K562 (cell line): ENCODE data around the gene TTC8. TPM values are rescaled to one million over a fixed set of nuclear protein-coding genes. Genes with fewer than 3 reads are reported as not detected.

ENCODE experiments used
- ATAC-seq: fragments of 200-7000 bp; cut with Tn5 transposase; 3 replicates; pipeline ENCODE4 v1.9.1; 2020; ENCODE audit warnings: moderate library complexity
- BruUV-seq: library from RNA; stranded (reverse); fragments of 400-500 nt; replicated peaks from 2 replicates; lab custom pipeline; 2021; lab: Mats Ljungman, UMichigan
- CTCF ChIA-PET: fragments of 300-600 bp; formaldehyde crosslinking; extraction: SDS; loops from one replicate; lab custom pipeline; 2021; ENCODE audit warnings: low intra/inter-chr PET ratio; lab: Yijun Ruan, JAX
- POLR2A ChIA-PET: fragments of 300-600, 350-650 bp; sonication (Branson Sonifier 250); formaldehyde crosslinking; extraction: SDS; loops from one replicate; lab custom pipeline; 2021; ENCODE audit warnings: antibody characterized with exemption, inconsistent platforms; lab: Yijun Ruan, JAX
- DNase-seq, 4 experiments: peaks; one replicate each; pipeline versions ENCODE4 v3.0.0 to v3.0.0-alpha.2; 2011 to 2018; ENCODE audit warnings: low spot score in 3 of 4, mixed read lengths in 3 of 4; ENCODE audit errors: extremely low read depth in 1 of 4
- FAIRE-seq: peaks from 2 replicates; lab custom pipeline; 2011; peaks lifted over from hg19 to GRCh38; lab: Jason Lieb, UNC
- H2AFZ ChIP-seq: 2 replicates; pipeline ENCODE4 v1.6.0; 2011; ENCODE audit warnings: low read depth, low read length, control low read depth, inconsistent platforms
- H3K27ac ChIP-seq: fragments of 200-600 bp; 3 replicates; pipeline ENCODE4 v1.8.0; 2011; ENCODE audit warnings: low read depth, mild to moderate bottlenecking, control low read depth, inconsistent platforms, low read length, moderate library complexity, mixed read lengths; ENCODE audit errors: extremely low read depth
- H3K27me3 ChIP-seq, 2 experiments: fragments of 300-600 bp in 1 of 2; 2 replicates in 1 of 2; 3 replicates in 1 of 2; pipeline versions ENCODE4 v1.6.0 to v1.8.0; 2011; ENCODE audit warnings: inconsistent platforms in 2 of 2, low read length in 2 of 2, mild to moderate bottlenecking in 1 of 2, mixed read lengths in 1 of 2, moderate library complexity in 1 of 2; ENCODE audit not compliant: control insufficient read depth in 2 of 2, insufficient read depth in 2 of 2
- H3K36me3 ChIP-seq: fragments of 300-600 bp; 3 replicates; pipeline ENCODE4 v1.8.0; 2011; ENCODE audit warnings: mild to moderate bottlenecking, low read length, inconsistent platforms; ENCODE audit not compliant: control insufficient read depth, insufficient read depth
- H3K4me1 ChIP-seq, 2 experiments: fragments of 200-600 bp in 1 of 2; replicated peaks in 1 of 2; 2 replicates in 1 of 2; 3 replicates in 1 of 2; pipeline versions ENCODE4 v1.5.1 to v1.8.0; 2011; ENCODE audit warnings: inconsistent platforms in 2 of 2, low read length in 2 of 2, mild to moderate bottlenecking in 1 of 2, mixed read lengths in 1 of 2, moderate library complexity in 1 of 2; ENCODE audit not compliant: control insufficient read depth in 2 of 2, insufficient read depth in 2 of 2
- H3K4me2 ChIP-seq: 2 replicates; pipeline ENCODE4 v1.6.1; 2011; ENCODE audit warnings: low read length, control low read depth, inconsistent platforms, mixed read lengths; ENCODE audit not compliant: insufficient read depth
- H3K4me3 ChIP-seq: fragments of 200-600 bp; sonication (generic), shearing (Covaris generic); 2 replicates; pipeline ENCODE4 v1.5.1; 2016; ENCODE audit warnings: control low read depth, inconsistent platforms
- H3K79me2 ChIP-seq: fragments of 200-600 bp; 3 replicates; pipeline ENCODE4 v1.8.0; 2011; ENCODE audit warnings: low read length, inconsistent platforms; ENCODE audit not compliant: control insufficient read depth, insufficient read depth
- H3K9ac ChIP-seq, 2 experiments: 2 replicates each; pipeline versions ENCODE4 v1.6.0 to v1.6.1; 2011; ENCODE audit warnings: low read depth in 2 of 2, low read length in 2 of 2, control low read depth in 1 of 2, inconsistent platforms in 1 of 2, mild to moderate bottlenecking in 1 of 2, mixed read lengths in 1 of 2; ENCODE audit not compliant: insufficient read depth in 1 of 2
- H3K9me1 ChIP-seq: one replicate; pipeline ENCODE4 v1.6.0; 2011; ENCODE audit warnings: inconsistent platforms, mild to moderate bottlenecking, low read length, moderate library complexity; ENCODE audit not compliant: control insufficient read depth, insufficient read depth
- H3K9me3 ChIP-seq: replicated peaks from 2 replicates; pipeline ENCODE4 v1.5.1; 2011; ENCODE audit warnings: low read depth, low read length, inconsistent platforms; ENCODE audit not compliant: control insufficient read depth, insufficient read depth
- H4K20me1 ChIP-seq: replicated peaks from 2 replicates; pipeline ENCODE4 v1.6.1; 2011; ENCODE audit warnings: low read length, inconsistent platforms, mixed read lengths; ENCODE audit not compliant: control insufficient read depth, insufficient read depth
- CCNT2 ChIP-seq: IDR thresholded peaks from 2 replicates; pipeline ENCODE4 v1.6.1; 2011; ENCODE audit warnings: borderline replicate concordance, low read depth, mild to moderate bottlenecking, moderate library complexity, mixed read lengths, low read length; ENCODE audit not compliant: insufficient read length; ENCODE audit errors: extremely low read depth
- KDM1A ChIP-seq, 2 experiments: fragments of 450-650 bp; IDR thresholded peaks; 2 replicates each; pipeline ENCODE4 v1.6.1; 2016; ENCODE audit warnings: mild to moderate bottlenecking in 2 of 2
- SRSF7 ChIP-seq: fragments of 200-400 bp; formaldehyde crosslinking; optimal IDR thresholded peaks from 2 replicates; pipeline ENCODE3; 2017; ENCODE audit warnings: mild to moderate bottlenecking, low read depth, low read length
- TCF7 ChIP-seq: sonication (generic); IDR thresholded peaks from 2 replicates; pipeline ENCODE4 v1.6.1; 2016; ENCODE audit warnings: antibody characterized with exemption, borderline replicate concordance
- ZNF717 ChIP-seq: fragments of 250-450 bp; sonication (Bioruptor Pico); IDR thresholded peaks from 2 replicates; pipeline ENCODE4 v1.5.0; 2021
- WGBS: fragments of 100-300 bp; shearing (Covaris generic); methylation state at CpG from one replicate; pipeline ENCODE4 v1.1.6; 2016; ENCODE audit warnings: low coverage, mixed read lengths; ENCODE audit not compliant: insufficient coverage; ENCODE audit errors: missing lambda C conversion rate; 5-methylcytosine and 5-hydroxymethylcytosine counted together
- in situ Hi-C: fragments of 300-500 bp; cut with MboI; formaldehyde crosslinking; loops from 4 replicates; pipeline ENCODE4 v1.15.0; 2018; ENCODE audit warnings: inconsistent platforms, mixed read lengths
- intact Hi-C: fragments of 100-400 bp; cut with micrococcal nuclease; formaldehyde crosslinking; loops from 2 replicates; pipeline ENCODE4 v1.14.2; 2022
- polyA plus RNA-seq, 8 experiments: library from polyadenylated mRNA; depleted of rRNA in 4 of 8; stranded (reverse) in 5 of 8; unstranded in 3 of 8; fragments of >200 nt; fragmentation: Nextera tagmentation in 2 of 8; fragmentation: Illumina TruSeq in 1 of 8; extraction: Ambion mirVana in 2 of 8; extraction: Trizol in 1 of 8; gene quantifications; 2 replicates each; pipeline versions ENCODE4 v1.2.1 to v1.2.3, GENCODE V29; 2011 to 2014; ENCODE audit warnings: inconsistent platforms in 1 of 8, missing spikeins in 1 of 8
- total RNA-seq, 7 experiments: library from RNA; depleted of rRNA in 6 of 7; stranded (reverse); fragments of >200 nt in 6 of 7; fragmentation: Illumina TruSeq in 2 of 7; extraction: Trizol in 2 of 7; gene quantifications; 2 replicates each; pipeline versions ENCODE4 v1.2.1 to v1.2.3, GENCODE V29; 2011 to 2021; ENCODE audit warnings: low replicate concordance in 1 of 7

The TTC8 gene
- total and polyA plus RNA-seq, 9 of the 15 experiments (the other 6 are each of a cell fraction or from before 2014, with no cell fraction given) = 7.3 to 22.7 (median 9.6) TPM

DNA sequence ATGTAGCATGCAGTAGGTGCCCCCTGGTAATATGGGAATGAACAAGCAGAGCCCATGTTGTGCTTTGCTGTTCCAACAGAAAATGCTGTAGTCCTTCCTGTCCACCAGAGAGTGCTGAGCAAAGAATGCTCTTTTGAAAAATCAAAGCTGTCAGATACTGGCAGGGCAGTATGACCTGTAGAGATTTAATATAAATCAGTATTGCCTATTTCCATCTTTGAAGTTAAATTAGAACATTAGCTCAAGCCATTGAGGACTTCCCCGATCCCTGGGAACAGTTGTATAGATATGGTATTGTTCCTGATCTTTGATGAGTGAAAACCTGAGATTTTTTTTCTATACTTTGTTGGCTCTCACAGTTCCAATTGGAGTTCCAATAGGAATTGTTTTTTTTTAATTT, 13.0 kb downstream of the TTC8 start:
- no peaks in the 10 kb centered on the region for H3K36me3 ChIP-seq
- H3K27ac ChIP-seq = no peak overlapping the region
- no peaks in the 10 kb centered on the region for H3K9me3 ChIP-seq
- POLR2A ChIA-PET = no interaction called here
- FAIRE-seq = no peak
- H3K9me1 ChIP-seq = no peaks in the 10 kb centered on the region
- no TSS peak for BruUV-seq
- WGBS = 71% methylated on average over 1 of the region's 1 CpG
- intact Hi-C loops = no loop called here
- H3K4me1 ChIP-seq = no peaks in the 10 kb centered on the region
- no peaks in the 10 kb centered on the region for H4K20me1 ChIP-seq
- TF ChIP-seq ZNF717 (CRISPR knock-in tag) = no peak
- peak; percentile 73 to 75 for TF ChIP-seq KDM1A (IDR thresholded peaks at IDR 0.05)
- TF ChIP-seq, all 486 proteins: peak for 1
- Histone ChIP-seq H2AFZ (no peak overlapping the region), H3K27me3 (no peaks in the 10 kb centered on the region), H3K4me3 (no peak overlapping the region), H3K4me2 (no peak overlapping the region), H3K79me2 (no peaks in the 10 kb centered on the region), H3K9ac (no peak overlapping the region)
- ATAC-seq = no peak
- no peak for DNase-seq
- CTCF ChIA-PET = no interaction called here
- in situ Hi-C loops = no loop called here

DNA sequence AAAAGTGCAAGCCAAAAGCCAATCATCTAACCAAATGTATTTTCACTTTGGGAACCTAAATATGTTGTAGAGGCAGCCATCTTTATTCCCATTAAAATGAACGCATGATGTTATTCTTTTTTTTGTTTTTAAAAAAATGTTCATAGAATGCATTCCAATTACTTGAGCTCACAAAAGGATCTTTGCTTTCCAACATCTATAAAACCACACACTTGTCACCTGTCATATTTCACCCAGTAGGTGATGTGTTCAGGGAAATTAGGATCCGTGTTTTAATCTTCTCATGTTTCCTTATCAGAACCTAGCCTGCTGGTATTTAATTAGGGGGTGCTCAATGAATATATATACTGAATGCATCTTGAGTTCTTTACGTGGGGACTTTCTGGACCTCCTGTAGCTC, 13.6 kb downstream of the TTC8 start:
- no peak overlapping the region for H2AFZ ChIP-seq
- H3K79me2 ChIP-seq = no peaks in the 10 kb centered on the region
- no peak overlapping the region for H3K4me3 ChIP-seq
- BruUV-seq = no TSS peak
- POLR2A ChIA-PET = interaction anchor here (0.5 to 1.2 kb wide), 3 partner anchors 8 to 869 kb away, joined by 3 to 4 read pairs (median 4); partner anchors contain the start of gene TTC8
- H4K20me1 ChIP-seq = no peaks in the 10 kb centered on the region
- CTCF ChIA-PET = no interaction called here
- no peak overlapping the region for H3K27ac ChIP-seq
- no peaks in the 10 kb centered on the region for H3K36me3 ChIP-seq
- in situ Hi-C loops (no loop called here), intact Hi-C loops (no loop called here)
- H3K27me3 ChIP-seq = no peaks in the 10 kb centered on the region
- 35% methylated on average over 3 of the region's 3 CpGs for WGBS
- H3K4me1 ChIP-seq = no peaks in the 10 kb centered on the region
- no peak overlapping the region for H3K4me2 ChIP-seq
- no peaks in the 10 kb centered on the region for H3K9me3 ChIP-seq
- H3K9me1 ChIP-seq = no peaks in the 10 kb centered on the region
- DNase-seq = no peak
- H3K9ac ChIP-seq = no peak overlapping the region
- ATAC-seq = no peak
- TF ChIP-seq CCNT2 = no peak
- no peak for TF ChIP-seq SRSF7
- TF ChIP-seq TCF7 = no peak
- no peak for FAIRE-seq
